Ovary (tissue), 9 donors: ENCODE data around the gene TPO. TPM values are rescaled to one million over a fixed set of nuclear protein-coding genes. Genes with fewer than 3 reads are reported as not detected.
"Not testable (repeated sequence)": the region's sequence is repeated elsewhere in the genome, so short reads cannot be mapped to it uniquely, and the experiment has no call there.

ENCODE experiments used
- DNase-seq, 5 donors: peaks; one replicate each; pipeline ENCODE4 v3.0.0-alpha.2; 2019 to 2020
- H3K27ac ChIP-seq, 2 donors: fragments of 200-600 bp; one replicate each; pipeline versions ENCODE4 v1.5.1 to v1.8.0; 2019 to 2022
- H3K27me3 ChIP-seq: fragments of 200-600 bp; one replicate; pipeline ENCODE4 v1.8.0; 2022
- H3K36me3 ChIP-seq: fragments of 200-600 bp; sonication (generic); one replicate; pipeline ENCODE4 v1.5.1; 2019
- H3K4me1 ChIP-seq: one replicate; pipeline ENCODE4 v1.8.1; 2013; ENCODE audit warnings: mild to moderate bottlenecking, moderate library complexity; ENCODE audit not compliant: insufficient read depth
- H3K4me3 ChIP-seq: fragments of 200-600 bp; sonication (generic); one replicate; pipeline ENCODE4 v1.5.1; 2017
- H3K9me3 ChIP-seq, 2 donors: fragments of 200-600 bp in 1 of 2; sonication (generic) in 1 of 2; one replicate each; pipeline versions ENCODE4 v1.5.1 to v1.8.1; 2013 to 2019; ENCODE audit warnings: mild to moderate bottlenecking in 1 of 2, moderate library complexity in 1 of 2
- CTCF ChIP-seq, 3 donors: fragments of 450-650 bp in 2 of 3; fragments of 200-600 bp in 1 of 3; IDR thresholded peaks; one replicate each; pipeline versions ENCODE4 v1.5.1 to v1.8.0; 2016 to 2022; ENCODE audit warnings: antibody characterized with exemption in 3 of 3, mild to moderate bottlenecking in 1 of 3
- EP300 ChIP-seq: sonication (generic); formaldehyde crosslinking; IDR thresholded peaks from one replicate; pipeline ENCODE4 v1.6.1; 2017; ENCODE audit warnings: antibody characterized with exemption
- POLR2A ChIP-seq: fragments of 450-650 bp; IDR thresholded peaks from one replicate; pipeline ENCODE4 v1.6.1; 2017; ENCODE audit warnings: antibody characterized with exemption, mild to moderate bottlenecking, moderate library complexity
- WGBS, 3 donors: extraction: QIAGEN DNeasy Blood & Tissue Kit in 1 of 3; methylation state at CpG; one replicate each; pipeline versions ENCODE4 v1.1.5 to v1.1.7; 2013 to 2017; 5-methylcytosine and 5-hydroxymethylcytosine counted together
- intact Hi-C, 4 donors: fragments of 100-400 bp; cut with DNase I; formaldehyde crosslinking; loops; one replicate each; pipeline versions ENCODE4 v1.11.0 to v1.15.1; 2022 to 2023
- polyA plus RNA-seq, 2 donors: library from polyadenylated mRNA; stranded (reverse); fragments of 200-250 nt in 1 of 2; fragments of 350-450 nt in 1 of 2; fragmentation: Illumina TruSeq in 1 of 2; extraction: RNeasy Lipid Tissue Mini Kit (QIAGEN cat#74804) in 1 of 2; gene quantifications; one replicate each; pipeline ENCODE4 v1.2.3, GENCODE V29; 2013 to 2014
- total RNA-seq, 7 donors: library from RNA; depleted of rRNA in 2 of 7; stranded (reverse); fragments of >200 nt in 2 of 7; fragmentation: NEBNext Ultra II Directional in 3 of 7; extraction: Animal tissue kit (Norgen Biotek cat#: 25700) in 3 of 7; gene quantifications; one replicate each; pipeline versions ENCODE4 v1.1.0 to v1.2.4, GENCODE V29; 2016 to 2023
- donor health status: DM: no; HTN: no; CAD: no; lungs with moderate emphysema.
- donor health status: DM: no; HTN: no; CAD: no.
- donor health status: Bipolar disorder and iron deficiency.
- donor health status: DM: yes; HTN: yes; CAD: no.
- donor health status: DM: no; HTN: no; CAD: no.
- donor health status: DM: yes; HTN: yes; CAD: no.

TPO gene
- total and polyA plus RNA-seq, 9 donors: 0.18 to 0.46 (median 0.30) TPM; not detected in 4

- Histone ChIP-seq H3K27me3 (no peaks in the 10 kb centered on the region), H3K4me3 (no peak overlapping the region), H3K27ac (no peak overlapping the region), H3K36me3 (no peaks in the 10 kb centered on the region), H3K4me1 (no peaks in the 10 kb centered on the region), H3K9me3 (no peaks in the 10 kb centered on the region)
- 77 to 82% (median 81%) methylated on average over 10 of the region's 10 CpGs for WGBS, 3 donors
- TF ChIP-seq CTCF (IDR thresholded peaks at IDR 0.05): no peak
- no peak for TF ChIP-seq EP300
- no peak for TF ChIP-seq POLR2A
- DNase-seq: peak in 1 of 5 donors; percentile 5
- intact Hi-C loops: no loop called here
Measured at GRCh38 chr2:1569879-1570450, 156.7 kb downstream of the TPO start.

GRCh38 chr2:1571477-1572417 is 158.5 kb downstream of the TPO start:
- intact Hi-C loops: loop anchor here in 1 of 4 donors (2.0 kb wide), 1 partner anchor 41 kb away; no protein-coding TSS in a partner anchor
- no peaks in the 10 kb centered on the region for H3K36me3 ChIP-seq
- peak in 1 of 5 donors; percentile 3 for DNase-seq
- H3K4me1 ChIP-seq: no peaks in the 10 kb centered on the region
- H3K27ac ChIP-seq: no peak overlapping the region
- no peak for TF ChIP-seq EP300
- no peak for TF ChIP-seq CTCF (IDR thresholded peaks at IDR 0.05)
- TF ChIP-seq POLR2A: no peak
- WGBS, 3 donors: 79 to 86% (median 82%) methylated on average over 17 of the region's 17 CpGs
- no peaks in the 10 kb centered on the region for H3K9me3 ChIP-seq
- H3K27me3 ChIP-seq: no peaks in the 10 kb centered on the region
- H3K4me3 ChIP-seq: no peak overlapping the region

GRCh38 chr2:1572638-1573037 is 159.4 kb downstream of the TPO start:
- no peak overlapping the region for H3K4me3 ChIP-seq
- intact Hi-C loops: loop anchor here in 1 of 4 donors (2.0 kb wide), 1 partner anchor 40 kb away; no protein-coding TSS in a partner anchor
- no peaks in the 10 kb centered on the region for H3K9me3 ChIP-seq
- no peaks in the 10 kb centered on the region for H3K36me3 ChIP-seq
- H3K27ac ChIP-seq: no peak overlapping the region
- no peaks in the 10 kb centered on the region for H3K27me3 ChIP-seq
- TF ChIP-seq CTCF (IDR thresholded peaks at IDR 0.05): no peak
- no peak for TF ChIP-seq POLR2A
- TF ChIP-seq EP300: no peak
- H3K4me1 ChIP-seq: no peaks in the 10 kb centered on the region
- 48 to 63% (median 56%) methylated on average over 10 of the region's 10 CpGs for WGBS, 3 donors
- DNase-seq: peak in 1 of 5 donors; percentile 6

- WGBS, 3 donors: 81 to 86% (median 85%) methylated on average over 5 of the region's 5 CpGs
- intact Hi-C loops: no loop called here
- Histone ChIP-seq H3K27ac (no peak overlapping the region), H3K27me3 (no peaks in the 10 kb centered on the region), H3K9me3 (no peaks in the 10 kb centered on the region), H3K4me1 (no peaks in the 10 kb centered on the region), H3K4me3 (no peak overlapping the region), H3K36me3 (no peaks in the 10 kb centered on the region)
- TF ChIP-seq CTCF (IDR thresholded peaks at IDR 0.05) (no peak), EP300 (no peak), POLR2A (no peak)
- DNase-seq: no peak
Measured at GRCh38 chr2:1577846-1578245, 164.6 kb downstream of the TPO start.

GRCh38 chr2:1581257-1581964 is 168.1 kb downstream of the TPO start:
- H3K4me1 ChIP-seq, H3K4me3 ChIP-seq, H3K27me3 ChIP-seq, H3K36me3 ChIP-seq, H3K27ac ChIP-seq, DNase-seq, H3K9me3 ChIP-seq, intact Hi-C loops: not testable (repeated sequence)
- 55 to 83% (median 83%) methylated on average over 15 to 19 of the region's 19 CpGs for WGBS, 3 donors
